NCI-H748 treated with DMSO at 0.1 percent for 48 hours (cell line): Measurements from ENCODE around the gene NFYB.
"Not testable (repeated sequence)": the region's sequence is repeated elsewhere in the genome, so short reads cannot be mapped to it uniquely, and the experiment has no call there.

Experiments
- DNase-seq: peaks from one replicate; lab custom pipeline; 2025; lab: John Stamatoyannopoulos, UW

NFYB gene

GRCh38 chr12:104114834-104115586, 23.0 kb downstream of the NFYB start:
- not testable (repeated sequence) for DNase-seq

- DNase-seq = no peak
Observed at GRCh38 chr12:104109446-104110271, 28.4 kb downstream of the NFYB start.

GRCh38 chr12:104108755-104109445, 29.1 kb downstream of the NFYB start:
- peak; percentile 77 for DNase-seq

GRCh38 chr12:104106965-104107364, 31.0 kb downstream of the NFYB start:
- no peak for DNase-seq

GRCh38 chr12:104105461-104105860, 32.5 kb downstream of the NFYB start:
- no peak for DNase-seq

- no peak for DNase-seq
Observed at GRCh38 chr12:104097954-104098353, 40.1 kb downstream of the NFYB start.

- no peak for DNase-seq
Observed at GRCh38 chr12:104095289-104095688, 42.7 kb downstream of the NFYB start.

- no peak for DNase-seq
Observed at GRCh38 chr12:104094284-104094683, 43.7 kb downstream of the NFYB start.

- no peak for DNase-seq
Observed at GRCh38 chr12:104091136-104091535, 46.9 kb downstream of the NFYB start.

- no peak for DNase-seq
Observed at GRCh38 chr12:104090685-104091084, 47.3 kb downstream of the NFYB start.

GRCh38 chr12:104083769-104084475, 54.1 kb downstream of the NFYB start:
- no peak for DNase-seq

- no peak for DNase-seq
Observed at GRCh38 chr12:104080764-104081163, 57.2 kb downstream of the NFYB start.

- no peak for DNase-seq
Observed at GRCh38 chr12:104079024-104079423, 59.0 kb downstream of the NFYB start.

- DNase-seq = no peak
Observed at GRCh38 chr12:104073699-104074098, 64.3 kb downstream of the NFYB start.

GRCh38 chr12:104072099-104072498, 65.9 kb downstream of the NFYB start:
- DNase-seq = no peak
